MM.1S (cell line): ENCODE measurements around the gene RGS11.

ENCODE experiments used
- DNase-seq: peaks from one replicate; pipeline ENCODE4 v3.0.0-alpha.2; 2015
- H2AFZ ChIP-seq: fragments of 300-600 bp; sonication (generic); 2 replicates; pipeline ENCODE4 v1.6.0; 2016; ENCODE audit warnings: antibody characterized with exemption, low read length
- H3F3A ChIP-seq: fragments of 300-600 bp; sonication (generic); 2 replicates; pipeline ENCODE4 v1.6.1; 2016; ENCODE audit warnings: mild to moderate bottlenecking, antibody characterized with exemption, low read length, moderate library complexity, mixed read lengths; ENCODE audit not compliant: insufficient read depth
- H3K27ac ChIP-seq: fragments of 300-600 bp; sonication (generic); 2 replicates; pipeline ENCODE4 v1.5.1; 2016; ENCODE audit warnings: mild to moderate bottlenecking, low read length
- H3K27me3 ChIP-seq: fragments of 300-600 bp; sonication (generic); replicated peaks from 2 replicates; pipeline ENCODE4 v1.6.0; 2016; ENCODE audit warnings: low read length; ENCODE audit not compliant: insufficient read depth
- H3K36me3 ChIP-seq: fragments of 300-600 bp; sonication (generic); replicated peaks from 2 replicates; pipeline ENCODE4 v1.6.1; 2016; ENCODE audit warnings: mild to moderate bottlenecking, low read length, mixed read lengths; ENCODE audit not compliant: insufficient read depth
- H3K4me1 ChIP-seq: fragments of 300-600 bp; sonication (generic); 2 replicates; pipeline ENCODE4 v1.6.1; 2016; ENCODE audit warnings: low read length, mixed read lengths
- H3K4me2 ChIP-seq: fragments of 300-600 bp; sonication (generic); 2 replicates; pipeline ENCODE4 v1.6.0; 2016; ENCODE audit warnings: low read depth, low read length
- H3K4me3 ChIP-seq: fragments of 300-600 bp; sonication (generic); 2 replicates; pipeline ENCODE4 v1.5.1; 2016; ENCODE audit warnings: low read length, mixed read lengths
- H3K79me2 ChIP-seq: fragments of 300-600 bp; sonication (generic); 2 replicates; pipeline ENCODE4 v1.6.1; 2016; ENCODE audit warnings: mixed run types, low read length, mixed read lengths
- H3K9ac ChIP-seq: fragments of 300-600 bp; sonication (generic); 2 replicates; pipeline ENCODE4 v1.6.1; 2016; ENCODE audit warnings: low read length, mixed read lengths
- H3K9me2 ChIP-seq: fragments of 300-600 bp; sonication (generic); replicated peaks from 2 replicates; pipeline ENCODE4 v1.6.1; 2016; ENCODE audit warnings: mild to moderate bottlenecking, low read length, mixed read lengths; ENCODE audit not compliant: insufficient read depth
- H3K9me3 ChIP-seq: fragments of 300-600 bp; sonication (generic); replicated peaks from 2 replicates; pipeline ENCODE4 v1.6.1; 2016; ENCODE audit warnings: mild to moderate bottlenecking, low read length, mixed read lengths; ENCODE audit not compliant: insufficient read depth
- H4K20me1 ChIP-seq: fragments of 300-600 bp; sonication (generic); 2 replicates; pipeline ENCODE4 v1.6.1; 2016; ENCODE audit warnings: mild to moderate bottlenecking, low read length, moderate library complexity, mixed read lengths; ENCODE audit not compliant: insufficient read depth
- EZH2 ChIP-seq: fragments of 300-600 bp; sonication (generic); optimal IDR thresholded peaks from 2 replicates; pipeline ENCODE3; 2017; ENCODE audit warnings: low read depth, mild to moderate bottlenecking, antibody characterized with exemption, low read length, mixed read lengths
- EZH2phosphoT487 ChIP-seq: fragments of 300-600 bp; sonication (generic); IDR thresholded peaks from 2 replicates; pipeline ENCODE4 v1.6.1; 2018; ENCODE audit warnings: antibody characterized with exemption, low read length
- TF ChIP-seq, protein P1 (sequence below): fragments of 300-600 bp; sonication (generic); IDR thresholded peaks from 2 replicates; pipeline ENCODE4 v1.5.1; 2016; ENCODE audit warnings: antibody characterized with exemption, low read length, mixed read lengths

The RGS11 gene

DNA sequence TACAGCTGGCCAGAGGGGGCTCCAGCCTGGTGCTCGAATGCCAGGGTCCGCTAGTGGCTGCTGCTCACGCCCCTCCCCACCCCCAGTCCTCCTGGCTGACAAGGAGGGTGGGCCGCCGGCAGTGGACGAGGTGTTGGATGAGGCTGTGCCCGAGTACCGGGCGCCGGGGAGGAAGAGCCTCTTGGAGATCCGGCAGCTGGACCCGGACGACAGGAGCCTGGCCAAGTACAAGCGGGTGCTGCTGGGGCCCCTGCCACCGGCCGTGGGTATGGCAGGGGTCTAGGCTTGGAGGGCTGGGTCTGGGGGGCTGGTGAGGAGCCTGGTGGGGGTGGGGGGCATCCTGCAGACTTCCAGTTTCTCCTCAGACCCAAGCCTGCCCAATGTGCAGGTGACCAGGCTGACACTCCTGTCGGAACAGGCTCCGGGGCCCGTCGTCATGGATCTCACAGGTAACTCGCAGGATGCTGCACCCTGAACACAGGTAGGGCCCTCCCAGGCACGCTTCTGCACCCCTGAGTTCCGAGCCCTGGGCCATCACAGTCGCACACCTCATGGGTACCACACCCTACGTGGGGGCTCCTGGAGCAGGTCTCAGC, 6.0 kb upstream of the RGS11 start:
- no peaks in the 10 kb centered on the region for H3K4me1 ChIP-seq
- H3K9ac ChIP-seq = no peak overlapping the region
- DNase-seq = no peak
- peaks cover 23% of the 10 kb centered on the region for H3K27me3 ChIP-seq
- H3K36me3 ChIP-seq = no peaks in the 10 kb centered on the region
- no peaks in the 10 kb centered on the region for H3K9me3 ChIP-seq
- H3K79me2 ChIP-seq = no peaks in the 10 kb centered on the region
- H3K9me2 ChIP-seq = no peaks in the 10 kb centered on the region
- no peak overlapping the region for H3K4me2 ChIP-seq
- no peaks in the 10 kb centered on the region for H4K20me1 ChIP-seq
- TF ChIP-seq, protein P1, sequence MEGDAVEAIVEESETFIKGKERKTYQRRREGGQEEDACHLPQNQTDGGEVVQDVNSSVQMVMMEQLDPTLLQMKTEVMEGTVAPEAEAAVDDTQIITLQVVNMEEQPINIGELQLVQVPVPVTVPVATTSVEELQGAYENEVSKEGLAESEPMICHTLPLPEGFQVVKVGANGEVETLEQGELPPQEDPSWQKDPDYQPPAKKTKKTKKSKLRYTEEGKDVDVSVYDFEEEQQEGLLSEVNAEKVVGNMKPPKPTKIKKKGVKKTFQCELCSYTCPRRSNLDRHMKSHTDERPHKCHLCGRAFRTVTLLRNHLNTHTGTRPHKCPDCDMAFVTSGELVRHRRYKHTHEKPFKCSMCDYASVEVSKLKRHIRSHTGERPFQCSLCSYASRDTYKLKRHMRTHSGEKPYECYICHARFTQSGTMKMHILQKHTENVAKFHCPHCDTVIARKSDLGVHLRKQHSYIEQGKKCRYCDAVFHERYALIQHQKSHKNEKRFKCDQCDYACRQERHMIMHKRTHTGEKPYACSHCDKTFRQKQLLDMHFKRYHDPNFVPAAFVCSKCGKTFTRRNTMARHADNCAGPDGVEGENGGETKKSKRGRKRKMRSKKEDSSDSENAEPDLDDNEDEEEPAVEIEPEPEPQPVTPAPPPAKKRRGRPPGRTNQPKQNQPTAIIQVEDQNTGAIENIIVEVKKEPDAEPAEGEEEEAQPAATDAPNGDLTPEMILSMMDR = no peak
- TF ChIP-seq EZH2phosphoT487 = no peak
- no peak for TF ChIP-seq EZH2
- H3K4me3 ChIP-seq = no peak overlapping the region
- no peaks in the 10 kb centered on the region for H3F3A ChIP-seq
- H2AFZ ChIP-seq = no peak overlapping the region
- no peak overlapping the region for H3K27ac ChIP-seq

DNA sequence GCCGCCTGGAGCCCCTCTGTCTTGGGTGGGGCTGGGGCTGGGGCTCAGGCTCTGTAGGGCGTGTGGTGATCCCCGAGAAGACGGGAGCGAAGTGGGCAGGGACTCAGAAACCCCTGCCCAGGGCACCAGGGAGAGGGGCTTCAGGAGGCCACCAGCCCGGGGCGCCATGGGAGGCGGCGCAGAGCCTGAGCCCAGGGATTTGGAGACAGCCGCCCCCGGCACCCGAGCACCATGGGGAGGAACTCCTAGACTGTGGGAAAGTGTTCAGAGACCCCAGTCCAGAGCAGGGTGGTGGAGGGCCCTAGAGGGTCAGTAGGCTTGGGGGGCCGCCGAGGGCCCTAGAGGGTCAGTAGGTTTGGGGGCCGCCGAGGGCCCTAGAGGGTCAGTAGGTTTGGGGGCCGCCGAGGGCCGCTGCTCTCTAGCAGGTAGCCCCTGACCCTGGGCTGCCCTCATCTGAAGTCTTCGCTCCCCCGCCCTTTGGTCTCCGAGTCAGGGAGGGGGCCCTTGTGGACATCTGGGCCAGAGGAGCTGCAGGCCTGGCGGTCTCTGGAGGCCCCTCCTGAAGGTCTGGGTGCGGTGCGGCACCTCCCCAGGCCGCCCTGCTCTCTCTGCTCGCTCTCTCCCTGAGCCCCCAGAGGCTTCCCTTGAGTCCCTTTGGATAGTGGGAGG, 5.4 kb upstream of the RGS11 start:
- Histone ChIP-seq H2AFZ (no peak overlapping the region), H3K4me1 (no peaks in the 10 kb centered on the region), H3K79me2 (no peaks in the 10 kb centered on the region), H3K9me2 (no peaks in the 10 kb centered on the region), H3K4me3 (no peak overlapping the region), H3K4me2 (no peak overlapping the region), H3F3A (no peaks in the 10 kb centered on the region), H3K9ac (no peak overlapping the region), H3K27ac (no peak overlapping the region), H3K27me3 (peaks cover 23% of the 10 kb centered on the region), H3K36me3 (no peaks in the 10 kb centered on the region), H3K9me3 (no peaks in the 10 kb centered on the region), H4K20me1 (no peaks in the 10 kb centered on the region)
- no peak for TF ChIP-seq EZH2
- TF ChIP-seq EZH2phosphoT487 = no peak
- TF ChIP-seq, protein P1 = no peak
- DNase-seq = no peak

DNA sequence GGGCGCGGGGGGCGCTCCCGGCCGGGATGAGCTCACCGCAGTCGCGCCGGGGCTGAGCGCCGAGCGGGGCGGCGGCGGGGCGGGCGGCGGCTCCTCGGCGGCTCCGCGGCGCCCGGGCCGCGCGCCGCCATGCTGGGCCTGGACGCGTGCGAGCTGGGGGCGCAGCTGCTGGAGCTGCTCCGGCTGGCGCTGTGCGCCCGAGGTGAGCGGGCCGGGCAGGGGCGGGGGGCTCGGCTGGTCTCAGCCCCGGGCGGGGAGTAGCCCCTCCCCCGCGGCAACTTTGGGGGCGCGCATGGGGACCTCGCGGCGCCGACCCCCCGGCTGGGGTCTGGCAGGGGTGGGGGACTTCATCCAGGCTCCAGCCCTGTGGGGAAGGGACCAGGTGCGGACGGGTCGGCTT, 4.8 kb upstream of the RGS11 start, which contains the start of gene ARHGDIG:
Gene ARHGDIG, plus strand, starts transcription at position 40 of the 400 bp plus-strand sequence. Its CDS starts 90 bp downstream, at position 130.
- TF ChIP-seq EZH2phosphoT487 = no peak
- TF ChIP-seq, protein P1 = no peak
- TF ChIP-seq EZH2 = no peak
- no peak within 1 kb of the TSS for H3K9ac ChIP-seq
- no peak within 1 kb of the TSS for H3K4me2 ChIP-seq
- no peak within 1 kb of the TSS for H3K4me3 ChIP-seq
- H3F3A ChIP-seq = no peaks in the 10 kb centered on the region
- no peak within 1 kb of the TSS for H2AFZ ChIP-seq
- H3K27ac ChIP-seq = no peak within 1 kb of the TSS
- H3K79me2 ChIP-seq = no peaks in the 10 kb centered on the region
- peaks cover 23% of the 10 kb centered on the region for H3K27me3 ChIP-seq
- no peaks in the 10 kb centered on the region for H4K20me1 ChIP-seq
- DNase-seq = no peak
- no peaks in the 10 kb centered on the region for H3K9me2 ChIP-seq
- no peaks in the 10 kb centered on the region for H3K36me3 ChIP-seq
- H3K4me1 ChIP-seq = no peaks in the 10 kb centered on the region
- no peaks in the 10 kb centered on the region for H3K9me3 ChIP-seq
